Measurements from ENCODE around the gene OR5L2. TPM values are rescaled to one million over a fixed set of nuclear protein-coding genes. Genes with fewer than 3 reads are reported as not detected.

Gene OR5L2
- total RNA-seq, 2 donors from 2014 or later: not detected

DNA sequence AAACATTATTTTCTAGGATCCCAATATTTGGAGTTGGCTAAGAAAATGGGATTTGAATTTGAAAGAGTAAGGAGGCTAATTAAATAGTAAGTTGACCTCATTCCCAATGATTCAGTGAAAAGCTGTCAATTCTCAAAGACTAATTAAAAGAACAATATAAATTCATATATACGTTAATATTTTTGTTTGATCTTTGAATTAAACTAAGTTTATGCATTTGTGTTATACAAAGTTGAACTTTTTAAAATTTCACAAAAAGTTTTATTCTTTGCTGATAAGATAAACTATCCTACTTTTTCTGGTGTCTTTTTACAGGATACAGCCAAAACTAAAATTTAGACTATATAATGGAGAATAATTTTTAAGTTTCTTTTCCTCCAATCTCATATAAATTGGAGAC is 16.0 kb upstream of the OR5L2 start, which contains the start of gene OR5L1:
TSS of gene OR5L1 (plus strand) at position 301 of the 400 bp plus-strand sequence. CDS start 100 bp downstream, outside the sequence.
- no peak for TF ChIP-seq POLR2A (IDR thresholded peaks at IDR 0.05)
- no peak for DNase-seq
- H3K9me3 ChIP-seq: peaks cover 0 to 1% (median 0%) of the 10 kb centered on the region in 3 donors
- WGBS, 2 donors: 65 to 75% methylated on average over 1 of the region's 1 CpG
- ATAC-seq: no peak
- no peaks in the 10 kb centered on the region for H3K27me3 ChIP-seq
- H3K27ac ChIP-seq: no peak within 1 kb of the TSS
- H3K4me1 ChIP-seq: no peaks in the 10 kb centered on the region
- no peaks in the 10 kb centered on the region for H3K36me3 ChIP-seq (replicated peaks in 1 of 2; ENCODE audit: insufficient read depth in 1 of 2, low read depth in 2 of 2)
- no peak within 1 kb of the TSS for H3K4me3 ChIP-seq
- intact Hi-C loops (cut with DNase I): no loop called here

DNA sequence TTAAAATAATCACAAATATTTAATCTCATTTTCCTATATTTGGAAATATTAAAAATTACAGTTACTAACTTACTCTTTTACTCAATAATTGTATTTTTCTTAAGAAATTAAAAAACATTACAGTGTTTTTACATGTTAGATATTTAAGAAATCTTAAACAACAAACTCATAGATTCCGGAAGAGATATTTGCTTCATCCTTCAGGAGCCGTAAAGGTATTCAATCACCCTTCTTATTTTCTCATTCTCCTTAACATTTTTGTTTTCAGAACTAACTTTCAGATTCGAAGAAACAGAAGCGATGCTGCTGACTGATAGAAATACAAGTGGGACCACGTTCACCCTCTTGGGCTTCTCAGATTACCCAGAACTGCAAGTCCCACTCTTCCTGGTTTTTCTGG is 7.7 kb upstream of the OR5L2 start, which contains the start of gene OR5D18:
TSS of gene OR5D18 (plus strand) at position 301 of the 400 bp plus-strand sequence. CDS start at position 301, 0 bp downstream.
- no peaks in the 10 kb centered on the region for H3K27me3 ChIP-seq
- no peak for DNase-seq
- WGBS, 2 donors: 64 to 67% methylated on average over 5 of the region's 5 CpGs
- no peak within 1 kb of the TSS for H3K27ac ChIP-seq
- no peaks in the 10 kb centered on the region for H3K4me1 ChIP-seq
- H3K9me3 ChIP-seq: no peaks in the 10 kb centered on the region
- no peaks in the 10 kb centered on the region for H3K36me3 ChIP-seq (replicated peaks in 1 of 2; ENCODE audit: insufficient read depth in 1 of 2, low read depth in 2 of 2)
- no peak for TF ChIP-seq POLR2A (IDR thresholded peaks at IDR 0.05)
- TF ChIP-seq, protein P1, sequence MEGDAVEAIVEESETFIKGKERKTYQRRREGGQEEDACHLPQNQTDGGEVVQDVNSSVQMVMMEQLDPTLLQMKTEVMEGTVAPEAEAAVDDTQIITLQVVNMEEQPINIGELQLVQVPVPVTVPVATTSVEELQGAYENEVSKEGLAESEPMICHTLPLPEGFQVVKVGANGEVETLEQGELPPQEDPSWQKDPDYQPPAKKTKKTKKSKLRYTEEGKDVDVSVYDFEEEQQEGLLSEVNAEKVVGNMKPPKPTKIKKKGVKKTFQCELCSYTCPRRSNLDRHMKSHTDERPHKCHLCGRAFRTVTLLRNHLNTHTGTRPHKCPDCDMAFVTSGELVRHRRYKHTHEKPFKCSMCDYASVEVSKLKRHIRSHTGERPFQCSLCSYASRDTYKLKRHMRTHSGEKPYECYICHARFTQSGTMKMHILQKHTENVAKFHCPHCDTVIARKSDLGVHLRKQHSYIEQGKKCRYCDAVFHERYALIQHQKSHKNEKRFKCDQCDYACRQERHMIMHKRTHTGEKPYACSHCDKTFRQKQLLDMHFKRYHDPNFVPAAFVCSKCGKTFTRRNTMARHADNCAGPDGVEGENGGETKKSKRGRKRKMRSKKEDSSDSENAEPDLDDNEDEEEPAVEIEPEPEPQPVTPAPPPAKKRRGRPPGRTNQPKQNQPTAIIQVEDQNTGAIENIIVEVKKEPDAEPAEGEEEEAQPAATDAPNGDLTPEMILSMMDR (IDR thresholded peaks at IDR 0.05): no peak
- ATAC-seq: no peak
- H3K4me3 ChIP-seq: no peak within 1 kb of the TSS
- intact Hi-C loops (cut with DNase I): no loop called here

- no peaks in the 10 kb centered on the region for H3K27me3 ChIP-seq
- intact Hi-C loops (cut with DNase I): no loop called here
- no peaks in the 10 kb centered on the region for H3K9me3 ChIP-seq
- no peaks in the 10 kb centered on the region for H3K36me3 ChIP-seq (replicated peaks in 1 of 2; ENCODE audit: insufficient read depth in 1 of 2, low read depth in 2 of 2)
- no peak within 1 kb of the TSS for H3K4me3 ChIP-seq
- no peak for TF ChIP-seq POLR2A (IDR thresholded peaks at IDR 0.05)
- TF ChIP-seq, protein P1 (IDR thresholded peaks at IDR 0.05): no peak
- WGBS, 2 donors: 13 to 25% methylated on average over 3 of the region's 3 CpGs
- no peak within 1 kb of the TSS for H3K27ac ChIP-seq
- ATAC-seq (no peak), DNase-seq (no peak)
- H3K4me1 ChIP-seq: no peaks in the 10 kb centered on the region
Measured at GRCh38 chr11:55838452-55838851, 11.4 kb downstream of the OR5L2 start, which contains the start of gene OR5D16. OR5D16 (plus strand) TSS chr11:55838752; CDS start chr11:55838752, 0 bp downstream.

GRCh38 chr11:55847453-55847852 is 20.4 kb downstream of the OR5L2 start:
- no peak overlapping the region for H3K27ac ChIP-seq
- H3K36me3 ChIP-seq (replicated peaks in 1 of 2; ENCODE audit: insufficient read depth in 1 of 2, low read depth in 2 of 2): no peaks in the 10 kb centered on the region
- H3K9me3 ChIP-seq: no peaks in the 10 kb centered on the region
- H3K4me3 ChIP-seq: no peak overlapping the region
- ATAC-seq: no peak
- no peak for DNase-seq
- intact Hi-C loops (cut with DNase I): no loop called here
- no peaks in the 10 kb centered on the region for H3K27me3 ChIP-seq
- H3K4me1 ChIP-seq: no peaks in the 10 kb centered on the region
- TF ChIP-seq, protein P1 (IDR thresholded peaks at IDR 0.05): no peak
- no peak for TF ChIP-seq POLR2A (IDR thresholded peaks at IDR 0.05)
- 34 to 37% methylated on average over 2 of the region's 2 CpGs for WGBS, 2 donors

DNA sequence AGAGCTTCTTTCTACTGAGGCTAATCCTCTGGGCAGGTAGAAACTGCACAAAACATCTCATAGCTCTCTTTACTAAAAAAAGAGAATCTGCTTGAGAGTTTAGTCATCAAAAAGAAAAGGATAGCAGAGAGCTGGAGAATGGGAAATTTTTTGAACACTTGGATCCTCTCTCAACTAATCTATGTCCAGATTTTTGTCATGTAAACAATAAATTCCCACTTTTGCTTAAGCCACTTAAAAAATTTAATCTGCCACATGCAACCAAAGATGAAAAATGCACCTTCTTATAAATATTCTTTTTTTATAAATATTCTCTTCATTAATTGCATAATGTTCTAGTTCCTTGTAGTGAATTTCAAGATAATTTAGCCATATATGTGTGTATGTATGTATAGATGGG is 22.0 kb downstream of the OR5L2 start:
- no peaks in the 10 kb centered on the region for H3K36me3 ChIP-seq (replicated peaks in 1 of 2; ENCODE audit: insufficient read depth in 1 of 2, low read depth in 2 of 2)
- DNase-seq (no peak), ATAC-seq (no peak)
- TF ChIP-seq, protein P1 (IDR thresholded peaks at IDR 0.05): no peak
- no peak for TF ChIP-seq POLR2A (IDR thresholded peaks at IDR 0.05)
- no peaks in the 10 kb centered on the region for H3K4me1 ChIP-seq
- intact Hi-C loops (cut with DNase I): no loop called here
- no peak overlapping the region for H3K27ac ChIP-seq
- no peaks in the 10 kb centered on the region for H3K9me3 ChIP-seq
- H3K4me3 ChIP-seq: no peak overlapping the region
- no peaks in the 10 kb centered on the region for H3K27me3 ChIP-seq
